HepG2 (cell line): Measurements from ENCODE around the gene NME4. TPM values are rescaled to one million over a fixed set of nuclear protein-coding genes. Genes with fewer than 3 reads are reported as not detected.
A peak's percentile ranks its signal among the peaks of the same experiment; 100 is the strongest.

Experiments used
- AGO1 ChIP-seq: fragments of 200-400 bp; formaldehyde crosslinking; IDR thresholded peaks from 2 replicates; pipeline ENCODE4 v1.6.1; 2017; ENCODE audit warnings: mild to moderate bottlenecking, low read depth, low read length, moderate library complexity; ENCODE audit not compliant: poor library complexity, severe bottlenecking
- DNMT3B ChIP-seq: conservative IDR thresholded peaks from 2 replicates; pipeline ENCODE4 v1.6.1; 2016; ENCODE audit warnings: missing biosample characterization, control low read depth
- ELF1 ChIP-seq: sonication (generic); formaldehyde crosslinking; IDR thresholded peaks from 2 replicates; pipeline ENCODE4 v1.4.0; 2020; ENCODE audit warnings: missing genetic modification reagents
- EP300 ChIP-seq, 3 experiments: sonication (generic) in 1 of 3; formaldehyde crosslinking in 1 of 3; IDR thresholded peaks; 2 replicates each; pipeline versions ENCODE4 v1.5.1 to v1.6.1; 2011 to 2020; ENCODE audit warnings: low read depth in 2 of 3, low read length in 2 of 3, borderline replicate concordance in 1 of 3, improper control_type of control experiment in 1 of 3, mild to moderate bottlenecking in 1 of 3, missing genetic modification reagents in 1 of 3, moderate library complexity in 1 of 3
- GABPB1 ChIP-seq: IDR thresholded peaks from 2 replicates; pipeline ENCODE4 v1.6.1; 2016; ENCODE audit warnings: mild to moderate bottlenecking, missing genetic modification reagents, moderate library complexity, missing compliant biosample characterization
- KDM5B ChIP-seq: sonication (generic); formaldehyde crosslinking; IDR thresholded peaks from 2 replicates; pipeline ENCODE4 v1.4.0; 2020; ENCODE audit warnings: missing genetic modification reagents, mild to moderate bottlenecking, borderline replicate concordance
- KLF12 ChIP-seq: sonication (generic); formaldehyde crosslinking; IDR thresholded peaks from 2 replicates; pipeline ENCODE4 v1.4.0; 2020; ENCODE audit warnings: missing genetic modification reagents, borderline replicate concordance
- KLF13 ChIP-seq: sonication (generic); formaldehyde crosslinking; IDR thresholded peaks from 2 replicates; pipeline ENCODE4 v1.4.0; 2020; ENCODE audit warnings: mild to moderate bottlenecking, missing genetic modification reagents
- PHF5A ChIP-seq: IDR thresholded peaks from one replicate; pipeline ENCODE4 v1.6.1; 2018; ENCODE audit warnings: low read depth, missing genetic modification reagents; ENCODE audit not compliant: unreplicated experiment
- RCOR2 ChIP-seq: IDR thresholded peaks from 2 replicates; pipeline ENCODE4 v1.6.1; 2016; ENCODE audit warnings: missing biosample characterization, missing genetic modification reagents
- SALL1 ChIP-seq: sonication (generic); formaldehyde crosslinking; IDR thresholded peaks from 2 replicates; pipeline ENCODE4 v1.8.0; 2022; ENCODE audit warnings: mild to moderate bottlenecking, missing genetic modification reagents
- SMAD1 ChIP-seq: sonication (generic); formaldehyde crosslinking; IDR thresholded peaks from 2 replicates; pipeline ENCODE4 v1.4.0; 2020; ENCODE audit warnings: missing genetic modification reagents, low read depth, mild to moderate bottlenecking, borderline replicate concordance
- TSC22D2 ChIP-seq: sonication (generic); formaldehyde crosslinking; IDR thresholded peaks from 2 replicates; pipeline ENCODE4 v1.5.1; 2020; ENCODE audit warnings: missing genetic modification reagents, mild to moderate bottlenecking, borderline replicate concordance
- ZMYM2 ChIP-seq: sonication (generic); formaldehyde crosslinking; IDR thresholded peaks from 2 replicates; pipeline ENCODE4 v1.8.0; 2022; ENCODE audit warnings: mild to moderate bottlenecking, missing genetic modification reagents
- ZNF207 ChIP-seq: fragments of 450-650 bp; IDR thresholded peaks from 2 replicates; pipeline ENCODE4 v1.6.1; 2016; ENCODE audit warnings: antibody characterized with exemption, borderline replicate concordance
- ZNF235 ChIP-seq: sonication (generic); formaldehyde crosslinking; IDR thresholded peaks from 2 replicates; pipeline ENCODE4 v1.8.1; 2023; ENCODE audit warnings: mild to moderate bottlenecking, missing genetic modification reagents, borderline replicate concordance
- ZNF75D ChIP-seq: sonication (generic); formaldehyde crosslinking; IDR thresholded peaks from 2 replicates; pipeline ENCODE4 v1.8.1; 2023; ENCODE audit warnings: missing genetic modification reagents, mild to moderate bottlenecking, borderline replicate concordance
- ZNF792 ChIP-seq: IDR thresholded peaks from 2 replicates; pipeline ENCODE4 v1.6.1; 2016
- ZNF883 ChIP-seq: sonication (generic); formaldehyde crosslinking; IDR thresholded peaks from 2 replicates; pipeline ENCODE4 v1.5.1; 2020; ENCODE audit warnings: mild to moderate bottlenecking, missing genetic modification reagents; ENCODE audit errors: not compliant biosample characterization
- ZSCAN29 ChIP-seq: sonication (generic); formaldehyde crosslinking; conservative IDR thresholded peaks from 2 replicates; pipeline ENCODE4 v1.4.0; 2020; ENCODE audit warnings: mild to moderate bottlenecking, missing genetic modification reagents
- polyA plus RNA-seq, 8 experiments: library from polyadenylated mRNA; depleted of rRNA in 3 of 8; stranded (reverse) in 7 of 8; unstranded in 1 of 8; fragments of >200 nt; fragmentation: Illumina TruSeq in 4 of 8; extraction: Trizol in 4 of 8; gene quantifications; 2 replicates each; pipeline versions ENCODE4 v1.2.1 to v1.2.3, GENCODE V29; 2011 to 2016; ENCODE audit warnings: low read depth in 4 of 8, missing spikeins in 1 of 8, mixed read lengths in 1 of 8; ENCODE audit not compliant: insufficient read depth in 1 of 8
- total RNA-seq, 5 experiments: library from RNA; depleted of rRNA; stranded (reverse); fragments of >200 nt; fragmentation: Illumina TruSeq; extraction: Trizol; gene quantifications; 2 replicates each; pipeline ENCODE4 v1.2.3, GENCODE V29; 2016; ENCODE audit warnings: low read depth in 1 of 5
- TF ChIP-seq, protein P1 (sequence below): sonication (generic); formaldehyde crosslinking; IDR thresholded peaks from 2 replicates; pipeline ENCODE4 v1.4.0; 2020; ENCODE audit warnings: missing genetic modification reagents, low read depth, mild to moderate bottlenecking, borderline replicate concordance
- TF ChIP-seq, protein P2 (sequence below): sonication (generic); formaldehyde crosslinking; IDR thresholded peaks from 2 replicates; pipeline ENCODE4 v1.5.0; 2020; ENCODE audit warnings: mild to moderate bottlenecking, missing genetic modification reagents
- TF ChIP-seq, protein P3 (sequence below): sonication (generic); formaldehyde crosslinking; IDR thresholded peaks from 2 replicates; pipeline ENCODE4 v1.5.1; 2020; ENCODE audit warnings: mild to moderate bottlenecking, moderate library complexity, missing genetic modification reagents
- TF ChIP-seq, protein P4 (sequence below): sonication (generic); formaldehyde crosslinking; IDR thresholded peaks from 2 replicates; pipeline ENCODE4 v1.8.0; 2022; ENCODE audit warnings: mild to moderate bottlenecking, missing genetic modification reagents

NME4 gene
- total and polyA plus RNA-seq, 2 of the 13 experiments (the other 11 are each of a cell fraction or from before 2014, with no cell fraction given): 121 to 263 TPM

DNA sequence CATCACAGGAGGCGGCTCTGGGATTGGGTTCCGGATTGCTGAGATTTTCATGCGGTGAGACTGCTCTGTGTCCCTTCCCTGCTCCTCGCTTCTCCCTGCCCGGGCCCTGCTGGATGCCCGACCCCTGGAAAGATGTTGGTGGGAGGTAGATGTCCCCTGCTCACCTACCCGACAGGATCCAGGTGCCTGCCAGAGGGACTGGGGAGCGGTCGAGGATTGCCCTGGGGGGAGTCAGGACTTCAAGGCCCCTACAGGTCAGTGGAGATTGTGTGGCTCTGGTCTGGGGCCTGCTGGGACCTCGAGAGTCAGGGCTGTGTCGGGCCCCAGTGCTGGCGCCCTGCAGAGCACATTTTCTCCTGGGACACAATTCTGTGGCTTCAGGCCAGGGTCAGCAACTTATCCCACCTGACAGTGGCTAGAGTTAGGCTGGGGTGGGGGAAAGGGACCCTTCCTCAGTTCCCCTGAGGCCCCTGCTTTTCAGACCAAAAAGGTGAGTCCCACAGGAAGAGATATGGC lies 8.0 kb downstream of the NME4 start (continued):
- no peak for TF ChIP-seq TSC22D2 (CRISPR knock-in tag)
- TF ChIP-seq ZNF792 (CRISPR knock-in tag): no peak
- TF ChIP-seq RCOR2 (CRISPR knock-in tag): no peak
- no peak for TF ChIP-seq ZNF883 (CRISPR knock-in tag)
- TF ChIP-seq DNMT3B (CRISPR knock-in tag): 0 out of 2 replicates have a peak, but pooled peaks have one; percentile 43
- TF ChIP-seq, protein P1, sequence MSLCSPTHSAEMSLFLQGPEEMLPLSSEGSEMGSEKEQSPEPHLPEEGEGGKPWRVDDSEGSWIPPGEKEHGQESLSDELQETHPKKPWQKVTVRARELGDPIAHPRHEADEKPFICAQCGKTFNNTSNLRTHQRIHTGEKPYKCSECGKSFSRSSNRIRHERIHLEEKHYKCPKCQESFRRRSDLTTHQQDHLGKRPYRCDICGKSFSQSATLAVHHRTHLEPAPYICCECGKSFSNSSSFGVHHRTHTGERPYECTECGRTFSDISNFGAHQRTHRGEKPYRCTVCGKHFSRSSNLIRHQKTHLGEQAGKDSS (CRISPR knock-in tag): no peak
- TF ChIP-seq KLF12: no peak
- TF ChIP-seq ZNF235 (CRISPR knock-in tag): no peak
- no peak for TF ChIP-seq KLF13 (CRISPR knock-in tag)
- no peak for TF ChIP-seq ZMYM2 (CRISPR knock-in tag)
- no peak for TF ChIP-seq PHF5A (CRISPR knock-in tag)
- TF ChIP-seq SALL1 (CRISPR knock-in tag): no peak
- TF ChIP-seq, protein P2, sequence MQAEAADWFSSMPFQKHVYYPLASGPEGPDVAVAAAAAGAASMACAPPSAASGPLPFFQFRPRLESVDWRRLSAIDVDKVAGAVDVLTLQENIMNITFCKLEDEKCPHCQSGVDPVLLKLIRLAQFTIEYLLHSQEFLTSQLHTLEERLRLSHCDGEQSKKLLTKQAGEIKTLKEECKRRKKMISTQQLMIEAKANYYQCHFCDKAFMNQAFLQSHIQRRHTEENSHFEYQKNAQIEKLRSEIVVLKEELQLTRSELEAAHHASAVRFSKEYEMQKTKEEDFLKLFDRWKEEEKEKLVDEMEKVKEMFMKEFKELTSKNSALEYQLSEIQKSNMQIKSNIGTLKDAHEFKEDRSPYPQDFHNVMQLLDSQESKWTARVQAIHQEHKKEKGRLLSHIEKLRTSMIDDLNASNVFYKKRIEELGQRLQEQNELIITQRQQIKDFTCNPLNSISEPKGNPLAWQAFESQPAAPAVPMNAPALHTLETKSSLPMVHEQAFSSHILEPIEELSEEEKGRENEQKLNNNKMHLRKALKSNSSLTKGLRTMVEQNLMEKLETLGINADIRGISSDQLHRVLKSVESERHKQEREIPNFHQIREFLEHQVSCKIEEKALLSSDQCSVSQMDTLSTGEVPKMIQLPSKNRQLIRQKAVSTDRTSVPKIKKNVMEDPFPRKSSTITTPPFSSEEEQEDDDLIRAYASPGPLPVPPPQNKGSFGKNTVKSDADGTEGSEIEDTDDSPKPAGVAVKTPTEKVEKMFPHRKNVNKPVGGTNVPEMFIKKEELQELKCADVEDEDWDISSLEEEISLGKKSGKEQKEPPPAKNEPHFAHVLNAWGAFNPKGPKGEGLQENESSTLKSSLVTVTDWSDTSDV (CRISPR knock-in tag): 0 out of 2 replicates have a peak, but pooled peaks have one; percentile 53
- TF ChIP-seq GABPB1: peak; percentile 24; the same call in 1 of the 2 replicates
- no peak for TF ChIP-seq EP300 (IDR thresholded peaks at IDR 0.05; ENCODE audit: low read depth in 2 of 2, low read length in 2 of 2)
- TF ChIP-seq EP300 (CRISPR knock-in tag; IDR thresholded peaks at IDR 0.05; ENCODE audit: borderline replicate concordance): no peak
- TF ChIP-seq SMAD1 (CRISPR knock-in tag): no peak
- TF ChIP-seq KDM5B (CRISPR knock-in tag): peak; percentile 61; the same call in 1 of the 2 replicates
- TF ChIP-seq, protein P3, sequence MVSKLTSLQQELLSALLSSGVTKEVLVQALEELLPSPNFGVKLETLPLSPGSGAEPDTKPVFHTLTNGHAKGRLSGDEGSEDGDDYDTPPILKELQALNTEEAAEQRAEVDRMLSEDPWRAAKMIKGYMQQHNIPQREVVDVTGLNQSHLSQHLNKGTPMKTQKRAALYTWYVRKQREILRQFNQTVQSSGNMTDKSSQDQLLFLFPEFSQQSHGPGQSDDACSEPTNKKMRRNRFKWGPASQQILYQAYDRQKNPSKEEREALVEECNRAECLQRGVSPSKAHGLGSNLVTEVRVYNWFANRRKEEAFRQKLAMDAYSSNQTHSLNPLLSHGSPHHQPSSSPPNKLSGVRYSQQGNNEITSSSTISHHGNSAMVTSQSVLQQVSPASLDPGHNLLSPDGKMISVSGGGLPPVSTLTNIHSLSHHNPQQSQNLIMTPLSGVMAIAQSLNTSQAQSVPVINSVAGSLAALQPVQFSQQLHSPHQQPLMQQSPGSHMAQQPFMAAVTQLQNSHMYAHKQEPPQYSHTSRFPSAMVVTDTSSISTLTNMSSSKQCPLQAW: 0 out of 2 replicates have a peak, but pooled peaks have one; percentile 37
- TF ChIP-seq, protein P4, sequence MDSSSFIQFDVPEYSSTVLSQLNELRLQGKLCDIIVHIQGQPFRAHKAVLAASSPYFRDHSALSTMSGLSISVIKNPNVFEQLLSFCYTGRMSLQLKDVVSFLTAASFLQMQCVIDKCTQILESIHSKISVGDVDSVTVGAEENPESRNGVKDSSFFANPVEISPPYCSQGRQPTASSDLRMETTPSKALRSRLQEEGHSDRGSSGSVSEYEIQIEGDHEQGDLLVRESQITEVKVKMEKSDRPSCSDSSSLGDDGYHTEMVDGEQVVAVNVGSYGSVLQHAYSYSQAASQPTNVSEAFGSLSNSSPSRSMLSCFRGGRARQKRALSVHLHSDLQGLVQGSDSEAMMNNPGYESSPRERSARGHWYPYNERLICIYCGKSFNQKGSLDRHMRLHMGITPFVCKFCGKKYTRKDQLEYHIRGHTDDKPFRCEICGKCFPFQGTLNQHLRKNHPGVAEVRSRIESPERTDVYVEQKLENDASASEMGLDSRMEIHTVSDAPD (CRISPR knock-in tag): 0 out of 2 replicates have a peak, but pooled peaks have one; percentile 9
- TF ChIP-seq ZSCAN29 (CRISPR knock-in tag): no peak
- no peak for TF ChIP-seq AGO1
- no peak for TF ChIP-seq ELF1 (CRISPR knock-in tag)
- TF ChIP-seq ZNF75D (CRISPR knock-in tag): no peak
- TF ChIP-seq ZNF207: no peak
